Breast epithelium (tissue), 4 donors: ENCODE measurements around the gene SHISA7. TPM values are rescaled to one million over a fixed set of nuclear protein-coding genes. Genes with fewer than 3 reads are reported as not detected.
A peak's percentile ranks its signal among the peaks of the same experiment; 100 is the strongest.
"Not testable (repeated sequence)": the region's sequence is repeated elsewhere in the genome, so short reads cannot be mapped to it uniquely, and the experiment has no call there.

ENCODE experiments used
- DNase-seq, 2 donors: peaks; one replicate each; pipeline ENCODE4 v3.0.0-alpha.2; 2019; ENCODE audit warnings: low spot score in 2 of 2
- H3K27ac ChIP-seq, 2 donors: fragments of 200-600 bp; sonication (generic) in 1 of 2; one replicate each; pipeline ENCODE4 v1.5.1; 2016 to 2019; ENCODE audit warnings: mild to moderate bottlenecking in 1 of 2
- H3K27me3 ChIP-seq, 2 donors: fragments of 200-600 bp; sonication (generic) in 1 of 2; one replicate each; pipeline versions ENCODE4 v1.5.1 to v1.6.0; 2017 to 2019; ENCODE audit warnings: control low read depth in 1 of 2, mild to moderate bottlenecking in 1 of 2
- H3K36me3 ChIP-seq: fragments of 200-600 bp; one replicate; pipeline ENCODE4 v1.5.1; 2019
- H3K4me1 ChIP-seq, 2 donors: fragments of 200-600 bp; sonication (generic); one replicate each; pipeline ENCODE4 v1.5.1; 2016 to 2019; ENCODE audit warnings: control low read depth in 1 of 2
- H3K4me3 ChIP-seq, 3 donors: fragments of 200-600 bp; sonication (generic); 1 replicate in 2 of 3; 2 replicates in 1 of 3; pipeline ENCODE4 v1.5.1; 2016 to 2019; ENCODE audit warnings: mild to moderate bottlenecking in 3 of 3, moderate library complexity in 2 of 3
- H3K9me3 ChIP-seq, 2 donors: fragments of 200-600 bp; sonication (generic) in 1 of 2; one replicate each; pipeline ENCODE4 v1.5.1; 2016 to 2019; ENCODE audit warnings: control low read depth in 1 of 2
- POLR2A ChIP-seq: fragments of 450-650 bp; IDR thresholded peaks from one replicate; pipeline ENCODE4 v1.6.1; 2016; ENCODE audit warnings: antibody characterized with exemption, mild to moderate bottlenecking, moderate library complexity
- POLR2AphosphoS5 ChIP-seq, 3 donors: sonication (generic); formaldehyde crosslinking; IDR thresholded peaks; one replicate each; pipeline ENCODE4 v1.6.1; 2017; ENCODE audit warnings: antibody characterized with exemption in 3 of 3
- intact Hi-C: fragments of 100-400 bp; cut with DNase I; formaldehyde crosslinking; loops from one replicate; pipeline ENCODE4 v1.15.1; 2023; ENCODE audit warnings: low total_unique reads
- total RNA-seq, 3 donors: library from RNA; depleted of rRNA; stranded (reverse); fragments of >200 nt; gene quantifications; one replicate each; pipeline ENCODE4 v1.1.0, GENCODE V29; 2016
- TF ChIP-seq, protein P1 (sequence below), 3 donors: fragments of 450-650 bp; IDR thresholded peaks; one replicate each; pipeline ENCODE4 v1.5.1; 2016 to 2017; ENCODE audit warnings: antibody characterized with exemption in 3 of 3, mild to moderate bottlenecking in 3 of 3, moderate library complexity in 3 of 3

Gene SHISA7
- total RNA-seq, 3 donors from 2014 or later, result 0.29 TPM; not detected in 2

DNA sequence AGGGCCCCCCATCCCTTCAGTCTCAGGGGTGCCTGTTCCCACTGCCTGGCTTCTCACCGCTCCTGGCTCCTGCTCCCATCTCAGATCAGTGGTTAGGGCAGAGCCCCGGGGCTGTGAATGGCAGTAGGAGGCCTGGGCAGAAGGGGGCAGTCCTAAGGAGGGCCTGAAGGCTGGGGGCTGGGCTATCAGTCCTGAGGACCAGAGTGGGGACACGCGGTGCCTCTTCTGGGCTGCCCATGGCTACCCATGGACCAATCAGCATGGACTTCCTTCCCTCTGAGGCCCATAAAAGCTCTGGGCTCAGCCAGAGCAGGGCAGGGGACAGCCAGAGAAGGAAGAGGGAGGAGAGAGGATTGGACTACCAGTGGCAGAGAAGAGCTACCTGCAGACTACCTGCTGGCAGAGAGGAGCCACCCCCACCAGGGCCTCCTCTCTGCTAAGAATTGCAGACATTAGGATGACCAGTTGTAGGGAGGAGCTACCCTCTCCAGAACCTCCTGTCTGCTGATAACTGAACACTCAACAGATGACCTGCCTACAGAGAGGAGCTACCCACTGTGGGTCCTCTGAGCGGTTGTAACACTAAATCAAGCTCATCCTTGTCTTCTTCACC lies 23.4 kb downstream of the SHISA7 start:
- peaks cover 0 to 15% of the 10 kb centered on the region in 2 donors for H3K27me3 ChIP-seq
- H3K9me3 ChIP-seq, result no peaks in the 10 kb centered on the region
- H3K4me1 ChIP-seq, result no peaks in the 10 kb centered on the region
- intact Hi-C loops, result loop anchor here (5.0 kb wide), 1 partner anchor 83 kb away; no protein-coding TSS in a partner anchor
- TF ChIP-seq, protein P1, sequence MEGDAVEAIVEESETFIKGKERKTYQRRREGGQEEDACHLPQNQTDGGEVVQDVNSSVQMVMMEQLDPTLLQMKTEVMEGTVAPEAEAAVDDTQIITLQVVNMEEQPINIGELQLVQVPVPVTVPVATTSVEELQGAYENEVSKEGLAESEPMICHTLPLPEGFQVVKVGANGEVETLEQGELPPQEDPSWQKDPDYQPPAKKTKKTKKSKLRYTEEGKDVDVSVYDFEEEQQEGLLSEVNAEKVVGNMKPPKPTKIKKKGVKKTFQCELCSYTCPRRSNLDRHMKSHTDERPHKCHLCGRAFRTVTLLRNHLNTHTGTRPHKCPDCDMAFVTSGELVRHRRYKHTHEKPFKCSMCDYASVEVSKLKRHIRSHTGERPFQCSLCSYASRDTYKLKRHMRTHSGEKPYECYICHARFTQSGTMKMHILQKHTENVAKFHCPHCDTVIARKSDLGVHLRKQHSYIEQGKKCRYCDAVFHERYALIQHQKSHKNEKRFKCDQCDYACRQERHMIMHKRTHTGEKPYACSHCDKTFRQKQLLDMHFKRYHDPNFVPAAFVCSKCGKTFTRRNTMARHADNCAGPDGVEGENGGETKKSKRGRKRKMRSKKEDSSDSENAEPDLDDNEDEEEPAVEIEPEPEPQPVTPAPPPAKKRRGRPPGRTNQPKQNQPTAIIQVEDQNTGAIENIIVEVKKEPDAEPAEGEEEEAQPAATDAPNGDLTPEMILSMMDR (IDR thresholded peaks at IDR 0.05), result no peak
- TF ChIP-seq POLR2A (no peak), POLR2AphosphoS5 (IDR thresholded peaks at IDR 0.05) (no peak)
- no peaks in the 10 kb centered on the region for H3K36me3 ChIP-seq
- DNase-seq, result no peak
- no peak overlapping the region for H3K4me3 ChIP-seq
- H3K27ac ChIP-seq, result no peak overlapping the region

DNA sequence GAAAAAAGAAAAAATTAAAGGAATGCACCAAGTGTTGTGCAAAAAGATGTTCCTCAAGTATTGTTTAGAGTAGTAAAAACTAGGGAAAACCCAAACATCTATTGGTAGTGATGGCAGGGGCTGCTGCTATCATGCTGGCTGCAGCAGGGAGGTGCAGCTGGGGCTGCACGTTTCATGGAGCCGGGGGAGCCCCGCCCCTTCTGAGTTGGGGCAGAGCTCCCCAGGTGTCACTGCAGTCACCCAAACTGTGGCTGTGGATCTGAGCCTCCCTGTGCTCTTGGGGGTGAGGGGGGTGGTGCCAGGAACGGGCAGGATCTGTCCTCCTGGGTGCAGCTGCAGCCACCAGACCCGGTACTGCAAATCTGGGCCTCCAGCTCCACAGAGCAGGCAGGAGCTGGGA lies 24.0 kb downstream of the SHISA7 start:
- H3K27ac ChIP-seq, result no peak overlapping the region
- intact Hi-C loops, result loop anchor here (5.0 kb wide), 1 partner anchor 83 kb away; no protein-coding TSS in a partner anchor

DNA sequence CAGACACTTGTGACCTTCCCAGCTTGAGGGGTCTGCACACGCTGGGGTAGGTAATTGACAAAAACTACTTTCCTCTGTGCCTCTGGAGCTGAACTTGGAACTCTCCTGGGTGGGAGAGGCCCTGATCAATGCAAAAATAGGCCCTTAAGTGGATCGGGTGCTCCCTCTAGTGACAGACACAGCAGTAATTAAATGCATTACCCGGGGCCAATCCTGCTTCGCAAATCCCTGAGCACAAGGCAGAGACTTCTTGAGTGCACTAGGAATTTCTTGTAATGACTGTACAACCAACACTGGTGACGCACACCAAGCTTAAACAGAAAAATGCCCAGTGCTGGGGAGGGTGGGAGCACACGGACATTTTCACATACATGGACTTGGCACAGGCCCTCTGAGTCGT lies 24.9 kb downstream of the SHISA7 start:
- Histone ChIP-seq H3K36me3 (no peaks in the 10 kb centered on the region), H3K27me3 (peaks cover 0 to 10% of the 10 kb centered on the region in 2 donors), H3K27ac (no peak overlapping the region), H3K4me3 (no peak overlapping the region), H3K4me1 (no peaks in the 10 kb centered on the region), H3K9me3 (no peaks in the 10 kb centered on the region)
- TF ChIP-seq POLR2AphosphoS5 (IDR thresholded peaks at IDR 0.05), result no peak
- TF ChIP-seq, protein P1 (IDR thresholded peaks at IDR 0.05), result peak; percentile 38 to 68 (median 68)
- peak in 1 of 2 donors; percentile 35 for DNase-seq
- intact Hi-C loops, result loop anchor here (5.0 kb wide), 1 partner anchor 84 kb away; no protein-coding TSS in a partner anchor

More for the DNA sequence above, 24.0 kb downstream of the SHISA7 start:
- Histone ChIP-seq H3K4me1 (no peaks in the 10 kb centered on the region), H3K9me3 (no peaks in the 10 kb centered on the region), H3K36me3 (no peaks in the 10 kb centered on the region), H3K27me3 (peaks cover 0 to 10% of the 10 kb centered on the region in 2 donors), H3K4me3 (no peak overlapping the region)
- no peak for DNase-seq
- TF ChIP-seq POLR2AphosphoS5 (IDR thresholded peaks at IDR 0.05) (no peak), POLR2A (no peak)
- TF ChIP-seq, protein P1 (IDR thresholded peaks at IDR 0.05), result no peak

DNA sequence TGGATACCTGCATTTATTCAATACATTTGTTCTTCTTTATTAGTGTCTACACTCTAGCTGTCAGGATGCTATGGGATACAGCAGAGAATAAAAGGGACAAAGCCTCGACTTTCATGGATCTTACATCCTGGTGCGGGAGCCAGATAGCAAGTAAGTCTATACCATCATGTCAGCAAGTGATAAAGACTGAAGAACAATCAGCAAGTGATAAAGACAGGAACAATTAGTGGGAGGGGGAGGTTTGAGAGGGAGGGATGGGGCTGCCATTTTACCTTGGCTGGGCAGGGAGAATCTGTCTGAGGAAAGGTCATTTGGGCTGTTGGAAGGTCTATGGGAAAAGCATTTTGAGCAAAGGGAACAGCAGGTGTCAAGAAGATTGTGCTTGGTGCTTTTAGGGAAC lies 32.9 kb downstream of the SHISA7 start:
- no peaks in the 10 kb centered on the region for H3K9me3 ChIP-seq

DNA sequence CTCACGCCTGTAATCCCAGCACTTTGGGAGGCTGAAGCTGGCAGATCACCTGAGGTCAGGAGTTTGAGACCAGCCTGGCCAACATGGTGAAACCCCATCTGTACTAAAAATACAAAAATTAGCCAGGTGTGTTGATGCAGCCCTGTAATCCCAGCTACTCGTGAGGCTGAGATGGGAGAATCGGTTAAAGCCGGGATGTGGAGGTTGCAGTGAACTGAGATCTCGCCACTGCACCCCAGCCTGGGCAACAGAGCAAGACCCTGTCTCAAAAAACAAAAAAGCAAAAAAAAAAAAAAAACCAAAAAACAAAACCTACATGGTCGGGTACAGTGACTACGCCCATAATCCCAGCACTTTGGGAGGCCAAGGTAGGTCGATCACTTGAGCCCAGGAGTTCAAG lies 33.9 kb downstream of the SHISA7 start:
- H3K27me3 ChIP-seq, DNase-seq, H3K4me1 ChIP-seq, intact Hi-C loops, H3K9me3 ChIP-seq, H3K4me3 ChIP-seq, H3K36me3 ChIP-seq, H3K27ac ChIP-seq: not testable (repeated sequence)

More for the DNA sequence above, 32.9 kb downstream of the SHISA7 start:
- TF ChIP-seq, protein P1 (IDR thresholded peaks at IDR 0.05), result no peak
- TF ChIP-seq POLR2A (no peak), POLR2AphosphoS5 (IDR thresholded peaks at IDR 0.05) (no peak)
- Histone ChIP-seq H3K36me3 (no peaks in the 10 kb centered on the region), H3K27ac (no peak overlapping the region), H3K27me3 (no peaks in the 10 kb centered on the region), H3K4me1 (peaks cover 4 to 10% of the 10 kb centered on the region in 2 donors), H3K4me3 (no peak overlapping the region)
- DNase-seq, result no peak
- intact Hi-C loops, result no loop called here
